Measurements from ENCODE around the gene DUOXA1.

GRCh38 chr15:45113380-45113990 lies 16.2 kb downstream of the DUOXA1 start:
- no peak for TF ChIP-seq CTCF (conservative IDR thresholded peaks at IDR 0.05; ENCODE audit: low read depth in 2 of 2)
- TF ChIP-seq POLR2AphosphoS5 (IDR thresholded peaks at IDR 0.05; ENCODE audit: low read depth): no peak
- TF ChIP-seq REST (IDR thresholded peaks at IDR 0.05; ENCODE audit: unreplicated experiment): no peak
- no peak for TF ChIP-seq ETS1 (IDR thresholded peaks at IDR 0.05)
- TF ChIP-seq EZH2phosphoT487 (IDR thresholded peaks at IDR 0.05; ENCODE audit: unreplicated experiment): no peak
- no peak for TF ChIP-seq EZH2 (IDR thresholded peaks at IDR 0.05; ENCODE audit: low read depth, unreplicated experiment)
- no peak for TF ChIP-seq JUNB (IDR thresholded peaks at IDR 0.05; ENCODE audit: unreplicated experiment)
- no peak for TF ChIP-seq CREB1 (CRISPR knock-in tag; IDR thresholded peaks at IDR 0.05; ENCODE audit: low read depth)
- TF ChIP-seq ZNF331 (CRISPR knock-in tag; IDR thresholded peaks at IDR 0.05; ENCODE audit: low read depth): no peak
- no peak for TF ChIP-seq ZNF114 (CRISPR knock-in tag; IDR thresholded peaks at IDR 0.05)
